Upper lobe of left lung (tissue), 4 donors: Measurements from ENCODE around the gene CLASRP.

Source experiments
- POLR2AphosphoS5 ChIP-seq, 2 donors: sonication (generic); formaldehyde crosslinking; IDR thresholded peaks; one replicate each; pipeline ENCODE4 v1.5.1; 2017; ENCODE audit warnings: antibody characterized with exemption in 2 of 2
- TF ChIP-seq, protein P1 (sequence below), 6 experiments: fragments of 450-650 bp in 4 of 6; fragments of 200-600 bp in 2 of 6; sonication (generic) in 2 of 6; IDR thresholded peaks; one replicate each; pipeline ENCODE4 v1.5.1; 2016 to 2019; ENCODE audit warnings: antibody characterized with exemption in 6 of 6

DNA sequence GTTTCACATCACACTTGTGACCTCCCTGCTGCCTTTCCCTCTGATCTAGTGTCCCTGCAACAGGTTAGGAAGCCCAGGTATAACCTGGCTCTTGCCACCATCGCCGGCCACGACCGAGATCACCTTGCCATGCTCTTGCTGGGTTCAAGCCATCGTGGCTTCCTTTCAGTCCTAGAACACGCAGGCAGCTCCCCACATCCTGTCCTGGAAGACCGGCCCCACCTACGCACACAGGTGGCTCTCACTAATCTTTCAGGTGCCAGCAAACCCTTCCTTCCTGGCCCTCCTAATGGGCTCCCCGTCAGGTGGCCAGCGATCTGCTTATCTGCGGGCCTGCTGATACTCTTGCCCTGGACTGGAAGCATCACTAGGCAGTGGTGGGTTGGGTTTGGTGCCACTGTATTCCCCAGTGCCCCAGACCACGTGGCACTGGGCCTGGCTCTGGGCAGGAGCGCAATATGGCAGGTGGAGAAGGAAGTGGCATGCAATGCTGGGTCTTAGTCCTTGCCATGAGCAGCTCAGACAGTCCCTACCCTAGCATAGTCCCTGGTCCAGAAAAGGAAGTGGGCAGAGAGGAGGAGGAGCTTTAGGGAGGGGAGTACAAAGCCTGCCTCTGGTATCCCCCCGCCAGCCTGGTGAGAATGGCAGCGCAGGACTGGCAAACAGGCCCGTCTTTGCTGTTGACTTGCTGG lies 66.0 kb downstream of the CLASRP start:
- TF ChIP-seq POLR2AphosphoS5 (IDR thresholded peaks at IDR 0.05), result no peak
- TF ChIP-seq, protein P1, sequence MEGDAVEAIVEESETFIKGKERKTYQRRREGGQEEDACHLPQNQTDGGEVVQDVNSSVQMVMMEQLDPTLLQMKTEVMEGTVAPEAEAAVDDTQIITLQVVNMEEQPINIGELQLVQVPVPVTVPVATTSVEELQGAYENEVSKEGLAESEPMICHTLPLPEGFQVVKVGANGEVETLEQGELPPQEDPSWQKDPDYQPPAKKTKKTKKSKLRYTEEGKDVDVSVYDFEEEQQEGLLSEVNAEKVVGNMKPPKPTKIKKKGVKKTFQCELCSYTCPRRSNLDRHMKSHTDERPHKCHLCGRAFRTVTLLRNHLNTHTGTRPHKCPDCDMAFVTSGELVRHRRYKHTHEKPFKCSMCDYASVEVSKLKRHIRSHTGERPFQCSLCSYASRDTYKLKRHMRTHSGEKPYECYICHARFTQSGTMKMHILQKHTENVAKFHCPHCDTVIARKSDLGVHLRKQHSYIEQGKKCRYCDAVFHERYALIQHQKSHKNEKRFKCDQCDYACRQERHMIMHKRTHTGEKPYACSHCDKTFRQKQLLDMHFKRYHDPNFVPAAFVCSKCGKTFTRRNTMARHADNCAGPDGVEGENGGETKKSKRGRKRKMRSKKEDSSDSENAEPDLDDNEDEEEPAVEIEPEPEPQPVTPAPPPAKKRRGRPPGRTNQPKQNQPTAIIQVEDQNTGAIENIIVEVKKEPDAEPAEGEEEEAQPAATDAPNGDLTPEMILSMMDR (IDR thresholded peaks at IDR 0.05), result no peak
